Endodermal cell (in vitro differentiated cells): ENCODE measurements around the gene RPL29. TPM values are rescaled to one million over a fixed set of nuclear protein-coding genes. Genes with fewer than 3 reads are reported as not detected.

ENCODE experiments used
- DNase-seq: peaks from one replicate; pipeline ENCODE4 v3.0.0-alpha.2; 2017
- H3K27ac ChIP-seq: 2 replicates; pipeline ENCODE4 v1.5.1; 2013; ENCODE audit warnings: mild to moderate bottlenecking, low read depth, low read length, moderate library complexity
- H3K27me3 ChIP-seq: 2 replicates; pipeline ENCODE4 v1.6.1; 2013; ENCODE audit warnings: mild to moderate bottlenecking, low read length, moderate library complexity; ENCODE audit not compliant: insufficient read depth, control insufficient read depth, poor library complexity, severe bottlenecking
- H3K36me3 ChIP-seq: 2 replicates; pipeline ENCODE4 v1.7.0; 2013; ENCODE audit warnings: mild to moderate bottlenecking, low read length, moderate library complexity; ENCODE audit not compliant: control insufficient read depth, insufficient read depth
- H3K4me1 ChIP-seq: one replicate; pipeline ENCODE4 v1.7.0; 2013; ENCODE audit warnings: low read length; ENCODE audit not compliant: control insufficient read depth, insufficient read depth
- H3K4me3 ChIP-seq: 2 replicates; pipeline ENCODE4 v1.5.1; 2013; ENCODE audit warnings: mild to moderate bottlenecking, low read length, moderate library complexity
- H3K9ac ChIP-seq: 2 replicates; pipeline ENCODE4 v1.6.1; 2013; ENCODE audit warnings: mild to moderate bottlenecking, low read length, moderate library complexity; ENCODE audit not compliant: poor library complexity, severe bottlenecking; ENCODE audit errors: extremely low read depth
- H3K9me3 ChIP-seq: 2 replicates; pipeline ENCODE4 v1.6.1; 2013; ENCODE audit warnings: mild to moderate bottlenecking, low read length, moderate library complexity; ENCODE audit not compliant: control insufficient read depth
- H3K27ac Mint-ChIP-seq: 2 replicates; pipeline ENCODE4 v1.8.0; 2020; ENCODE audit warnings: mixed read lengths
- H3K27me3 Mint-ChIP-seq: 2 replicates; pipeline ENCODE4 v1.8.0; 2021; ENCODE audit warnings: mild to moderate bottlenecking, mixed read lengths; ENCODE audit not compliant: insufficient read depth
- H3K36me3 Mint-ChIP-seq: 2 replicates; pipeline ENCODE4 v1.8.0; 2020; ENCODE audit warnings: low read depth, mixed read lengths
- H3K4me1 Mint-ChIP-seq: 2 replicates; pipeline ENCODE4 v1.8.0; 2020; ENCODE audit warnings: mixed read lengths
- H3K4me3 Mint-ChIP-seq: 2 replicates; pipeline ENCODE4 v1.8.0; 2020; ENCODE audit warnings: mild to moderate bottlenecking, moderate library complexity, mixed read lengths
- H3K9me3 Mint-ChIP-seq: 2 replicates; pipeline ENCODE4 v1.8.0; 2020; ENCODE audit warnings: mild to moderate bottlenecking, mixed read lengths
- CTCF ChIP-seq: fragments of 200-600 bp; sonication (generic); conservative IDR thresholded peaks from 2 replicates; pipeline ENCODE4 v1.5.0; 2021; ENCODE audit warnings: antibody characterized with exemption, mild to moderate bottlenecking
- WGBS, 2 experiments: methylation state at CpG; one replicate each; pipeline versions ENCODE4 v1.1.5 to v1.1.7; 2013; ENCODE audit warnings: missing lambda C conversion rate in 2 of 2, mixed read lengths in 1 of 2; ENCODE audit not compliant: insufficient coverage in 1 of 2, insufficient read length in 1 of 2; 5-methylcytosine and 5-hydroxymethylcytosine counted together
- total RNA-seq, 2 donors: library from RNA; stranded (reverse); fragmentation: NEBNext Ultra II Directional in 1 of 2; extraction: Animal tissue kit (Norgen Biotek cat#: 25700) in 1 of 2; gene quantifications; 2 replicates in 1 of 2; 3 replicates in 1 of 2; pipeline ENCODE4 v1.2.1, GENCODE V29; 2021

Gene RPL29
- total RNA-seq, 2 donors from 2014 or later, result 1,325 to 1,600 TPM

- H3K27ac ChIP-seq, result peak overlapping the region; percentile 16
- no peak overlapping the region for H3K4me3 ChIP-seq
- no peaks in the 10 kb centered on the region for H3K27me3 ChIP-seq
- Mint-ChIP-seq H3K36me3 (peaks cover 23% of the 10 kb centered on the region), H3K9me3 (no peaks in the 10 kb centered on the region), H3K4me1 (peaks cover 8% of the 10 kb centered on the region), H3K27me3 (no peaks in the 10 kb centered on the region), H3K27ac (peak overlapping the region; percentile 45), H3K4me3 (no peak overlapping the region)
- DNase-seq, result peak; percentile 64
- H3K4me1 ChIP-seq, result peaks cover 11% of the 10 kb centered on the region
- TF ChIP-seq CTCF, result no peak
- H3K9me3 ChIP-seq, result no peaks in the 10 kb centered on the region
- no peak overlapping the region for H3K9ac ChIP-seq
- 83 to 90% methylated on average over 11 to 15 of the region's 15 CpGs for WGBS, 2 experiments
- peaks cover 17% of the 10 kb centered on the region for H3K36me3 ChIP-seq
These were observed 7.2 kb downstream of the RPL29 start for GRCh38 chr3:51988286-51989146.

GRCh38 chr3:51987568-51987967 is 8.1 kb downstream of the RPL29 start:
- H3K27me3 ChIP-seq, result no peaks in the 10 kb centered on the region
- peaks cover 9% of the 10 kb centered on the region for H3K36me3 ChIP-seq
- H3K9me3 ChIP-seq, result no peaks in the 10 kb centered on the region
- peaks cover 9% of the 10 kb centered on the region for H3K4me1 ChIP-seq
- no peak overlapping the region for H3K9ac ChIP-seq
- Mint-ChIP-seq H3K4me1 (peaks cover 9% of the 10 kb centered on the region), H3K9me3 (no peaks in the 10 kb centered on the region), H3K4me3 (no peak overlapping the region), H3K36me3 (peaks cover 15% of the 10 kb centered on the region), H3K27me3 (no peaks in the 10 kb centered on the region), H3K27ac (no peak overlapping the region)
- H3K4me3 ChIP-seq, result no peak overlapping the region
- H3K27ac ChIP-seq, result no peak overlapping the region
- WGBS, 2 experiments, result 94 to 95% methylated on average over 4 to 7 of the region's 7 CpGs
- no peak for TF ChIP-seq CTCF
- no peak for DNase-seq

- Mint-ChIP-seq H3K27ac (no peak overlapping the region), H3K36me3 (peaks cover 5% of the 10 kb centered on the region), H3K4me3 (no peak overlapping the region), H3K9me3 (no peaks in the 10 kb centered on the region), H3K27me3 (no peaks in the 10 kb centered on the region), H3K4me1 (peaks cover 8% of the 10 kb centered on the region)
- no peak for TF ChIP-seq CTCF
- DNase-seq, result peak; percentile 45
- no peaks in the 10 kb centered on the region for H3K36me3 ChIP-seq
- no peaks in the 10 kb centered on the region for H3K27me3 ChIP-seq
- H3K4me1 ChIP-seq, result peaks cover 8% of the 10 kb centered on the region
- H3K9ac ChIP-seq, result no peak overlapping the region
- no peak overlapping the region for H3K4me3 ChIP-seq
- WGBS, 2 experiments, result 60 to 91% methylated on average over 1 to 12 of the region's 12 CpGs
- H3K9me3 ChIP-seq, result no peaks in the 10 kb centered on the region
- H3K27ac ChIP-seq, result no peak overlapping the region
These were observed 9.4 kb downstream of the RPL29 start for GRCh38 chr3:51986010-51986947.
